HTERT RPE-1 (cell line): ENCODE results near the gene TH.
"Not testable (repeated sequence)": the region's sequence is repeated elsewhere in the genome, so short reads cannot be mapped to it uniquely, and the experiment has no call there.

Source experiments
- in situ Hi-C: fragments of 300-500 bp; cut with MboI; formaldehyde crosslinking; loops from 4 replicates; pipeline ENCODE4 v1.14.3; 2020; ENCODE audit warnings: low sequenced_read_pairs

The TH gene

GRCh38 chr11:2196970-2197770 is 25.6 kb upstream of the TH start:
- in situ Hi-C loops, result no loop called here

GRCh38 chr11:2195756-2196088 is 24.1 kb upstream of the TH start:
- in situ Hi-C loops, result no loop called here

DNA sequence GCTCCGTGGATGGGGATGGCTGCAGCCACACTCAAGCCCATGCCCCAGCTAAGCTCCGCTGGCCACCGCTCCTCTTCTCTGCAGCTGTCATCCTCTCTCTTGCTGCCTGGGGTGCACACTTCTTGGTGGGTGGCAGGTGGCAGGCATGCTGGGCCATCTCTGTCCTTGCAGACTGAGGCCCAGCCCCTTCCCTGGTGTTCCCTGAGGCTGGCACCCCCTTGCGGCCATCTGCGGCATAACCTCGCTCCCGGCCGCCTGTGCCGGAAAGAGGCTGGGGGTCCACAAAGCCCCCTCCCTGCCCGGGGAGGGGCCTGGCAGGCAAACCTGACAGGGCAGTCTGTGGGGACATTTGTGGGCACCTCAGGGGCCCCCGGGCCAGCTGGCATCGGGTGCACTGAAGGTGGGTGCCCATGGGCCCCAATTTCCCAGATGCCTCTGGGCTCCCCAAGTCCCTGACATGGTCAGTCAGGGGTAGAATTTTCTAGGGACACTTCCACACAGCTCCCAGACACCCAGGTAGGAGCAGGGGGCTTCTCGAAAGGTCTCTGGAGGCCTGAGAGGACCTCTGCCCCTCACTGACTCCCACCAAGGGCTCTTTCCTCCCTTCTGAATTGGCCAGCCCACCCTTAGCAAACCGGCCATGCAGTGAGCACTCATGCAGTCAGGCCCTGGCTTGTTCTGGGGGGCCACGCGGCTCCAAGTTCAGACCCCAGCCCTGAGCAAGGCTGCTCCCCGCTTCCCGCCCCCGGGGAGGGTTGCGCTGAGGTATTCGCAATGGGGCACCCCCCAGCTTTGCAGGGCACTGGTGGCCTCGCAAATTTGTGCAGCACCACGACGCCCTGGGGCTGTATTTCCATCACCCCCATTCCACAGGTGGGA is 23.5 kb upstream of the TH start:
- in situ Hi-C loops, result no loop called here

- in situ Hi-C loops, result not testable (repeated sequence)
These were observed 22.4 kb upstream of the TH start for GRCh38 chr11:2193888-2194595.

- in situ Hi-C loops, result no loop called here
These were observed 21.7 kb upstream of the TH start for GRCh38 chr11:2193099-2193887.

DNA sequence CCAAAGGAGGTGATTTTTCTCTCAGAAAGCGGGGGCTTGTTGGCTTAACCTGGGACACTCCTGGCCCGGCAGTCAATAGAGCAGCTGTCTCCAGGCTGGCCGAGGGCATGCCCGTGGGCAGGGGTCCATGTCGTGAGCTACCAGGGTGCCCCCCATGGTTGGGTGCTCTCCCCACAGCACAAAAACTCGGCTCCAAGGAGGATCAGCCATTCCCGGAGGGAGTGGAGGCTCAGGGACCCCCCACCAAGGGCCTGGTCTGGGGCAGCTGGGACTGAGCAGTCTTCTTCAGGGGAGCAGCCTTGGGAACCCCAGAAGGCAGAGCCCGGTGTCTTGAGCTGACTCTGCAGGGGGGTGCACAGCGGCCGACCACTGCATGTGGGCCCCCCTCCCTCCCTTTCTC is 20.8 kb upstream of the TH start:
- in situ Hi-C loops, result no loop called here

DNA sequence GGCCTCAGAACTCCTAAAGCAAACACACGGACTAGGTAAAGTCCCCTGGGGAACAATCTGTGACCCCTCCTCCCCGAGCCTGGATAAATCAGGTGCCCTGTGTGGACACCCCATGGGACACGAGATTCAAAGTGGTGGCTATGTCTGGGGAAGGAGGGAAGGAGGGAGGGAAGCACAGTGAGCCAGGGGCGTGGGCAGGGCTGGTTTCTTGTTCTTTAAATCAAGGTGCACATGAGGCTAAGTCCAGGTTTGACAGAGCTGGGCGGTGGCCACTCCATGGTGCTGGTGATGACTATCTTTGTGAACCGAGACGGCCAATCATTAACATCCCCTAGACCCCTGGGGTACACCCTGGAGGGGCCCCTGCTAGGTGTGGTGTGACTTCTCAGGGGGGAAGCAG is 20.3 kb upstream of the TH start:
- in situ Hi-C loops, result no loop called here

DNA sequence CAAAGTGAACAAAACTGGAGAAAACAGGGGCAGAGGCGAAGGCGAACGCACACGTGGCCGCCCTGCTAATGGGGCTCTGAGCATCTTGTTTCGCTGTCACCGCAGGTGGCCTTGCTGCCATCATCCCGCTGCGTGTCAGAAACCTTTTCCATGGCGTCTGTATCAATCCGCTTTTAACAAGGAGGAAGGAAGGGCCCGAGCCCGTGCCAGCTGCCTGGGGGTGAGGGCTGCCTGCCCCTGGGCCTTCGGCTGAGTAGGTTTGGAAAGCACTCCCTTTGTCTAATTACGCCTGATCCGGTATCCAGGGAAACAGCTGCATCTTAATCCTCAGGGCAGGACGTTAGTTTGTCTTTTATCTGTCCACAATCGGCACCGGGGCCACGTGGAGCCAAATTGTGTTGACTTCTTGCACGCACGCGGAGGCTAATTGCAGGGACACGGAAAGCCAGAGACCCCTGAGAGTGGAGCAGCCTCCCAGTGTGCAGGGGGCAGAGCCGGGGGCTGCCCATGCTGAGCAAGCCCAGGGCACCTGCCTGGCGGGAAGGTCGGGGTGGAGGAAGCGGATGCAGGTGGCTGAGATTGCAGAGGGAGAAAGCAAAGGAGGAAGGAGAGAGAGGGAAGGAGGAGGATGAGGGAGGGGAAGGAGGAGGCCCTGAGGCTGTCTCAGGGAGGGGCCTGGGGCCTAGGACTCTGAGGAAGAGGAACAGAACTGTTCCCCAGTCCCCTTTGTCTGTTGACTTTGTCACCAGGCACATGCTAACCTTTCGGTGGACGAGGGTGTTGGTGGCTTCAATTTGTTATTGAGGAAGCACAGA is 19.2 kb upstream of the TH start:
- in situ Hi-C loops, result no loop called here

- in situ Hi-C loops, result no loop called here
These were observed 18.5 kb upstream of the TH start for GRCh38 chr11:2189938-2190656.

GRCh38 chr11:2188745-2189144 is 17.1 kb upstream of the TH start:
- in situ Hi-C loops, result no loop called here

DNA sequence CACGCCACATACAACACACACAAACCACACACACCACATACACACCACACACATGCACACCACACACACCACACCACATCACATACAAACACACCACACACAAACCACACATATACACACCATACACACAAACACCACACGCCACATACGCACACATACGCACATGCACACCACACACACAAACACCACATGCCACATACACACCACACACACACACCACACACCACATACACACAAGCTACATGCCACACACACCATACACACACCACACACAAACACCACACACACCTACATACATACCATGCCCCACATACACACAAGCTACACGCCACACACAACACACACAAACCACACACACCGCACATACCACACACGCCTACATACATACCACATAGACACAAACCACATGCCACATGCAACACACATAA is 15.7 kb upstream of the TH start:
- in situ Hi-C loops, result no loop called here

GRCh38 chr11:2186669-2187279 is 15.2 kb upstream of the TH start:
- in situ Hi-C loops, result no loop called here

DNA sequence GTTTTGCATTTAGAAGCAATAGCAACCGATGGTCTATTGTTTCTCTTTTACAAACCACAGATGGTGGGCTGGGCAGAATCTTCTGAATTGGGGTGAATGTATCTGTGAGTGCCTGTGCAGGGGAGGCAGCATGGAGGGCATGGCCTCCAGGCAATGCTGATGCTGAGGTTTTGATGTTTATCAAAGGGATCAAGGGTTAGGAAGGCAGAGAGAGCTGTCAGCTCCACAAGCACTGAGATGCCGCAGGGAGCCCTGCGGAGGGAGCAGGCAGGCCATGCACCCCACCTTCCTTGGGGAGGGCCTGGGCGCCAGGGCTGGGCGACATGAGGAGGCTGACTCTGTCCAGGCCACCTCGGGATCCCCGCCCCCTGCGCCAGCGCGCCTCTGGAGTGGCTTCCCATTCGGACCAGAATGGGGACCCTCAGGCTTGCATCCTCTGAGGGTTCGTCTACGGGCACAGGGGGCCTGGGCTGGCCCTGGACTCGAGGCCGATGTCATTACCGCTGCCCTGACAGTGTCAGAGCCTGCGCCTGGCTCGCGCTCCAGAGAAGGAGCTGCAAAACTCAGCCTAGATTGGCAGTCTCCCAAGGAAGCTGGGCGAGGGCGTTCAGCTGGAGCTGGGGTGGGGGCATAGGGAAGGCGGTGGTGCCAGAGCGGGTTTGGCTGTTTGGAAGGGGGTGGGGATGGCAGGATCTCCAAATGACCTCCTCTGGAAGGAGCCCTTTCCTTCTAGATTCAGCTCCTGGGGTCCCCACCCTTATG is 13.9 kb upstream of the TH start:
- in situ Hi-C loops, result no loop called here

DNA sequence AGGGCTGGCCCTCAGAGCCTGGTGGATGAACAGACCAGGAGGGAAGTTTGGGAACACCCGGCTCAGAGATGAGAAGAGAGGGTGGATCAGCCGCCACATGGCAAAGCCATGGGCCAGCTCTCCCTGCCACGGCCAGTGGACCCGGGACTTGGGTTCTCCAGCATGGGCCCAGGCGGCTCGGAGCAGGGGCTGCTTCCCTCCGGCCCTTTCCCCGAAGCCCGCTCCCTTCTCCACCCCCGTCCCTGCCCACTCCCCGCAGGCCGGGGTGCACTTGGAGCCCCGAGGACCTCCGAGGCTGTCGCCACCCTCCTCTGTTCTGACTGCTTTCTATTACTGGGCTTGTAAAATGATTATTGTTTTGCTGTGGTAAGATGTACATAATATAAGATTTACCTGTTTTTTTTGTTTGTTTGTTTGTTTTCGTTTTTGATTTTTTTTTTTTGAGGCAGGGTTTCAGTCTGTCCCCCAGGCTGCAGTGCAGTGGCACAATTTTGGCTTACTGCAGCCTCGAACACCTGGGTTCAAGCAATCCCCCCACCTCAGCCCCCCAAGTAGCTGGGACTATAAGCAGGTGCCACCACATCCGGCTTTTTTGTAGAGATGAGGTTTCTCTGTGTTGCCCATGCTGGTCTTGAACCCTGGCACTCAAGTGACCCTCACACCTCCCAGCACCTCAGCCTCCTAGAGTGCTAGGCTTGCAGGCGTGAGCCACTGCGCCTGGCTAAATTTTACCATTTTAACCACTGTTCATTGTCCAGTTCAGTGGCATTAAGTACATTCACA is 11.3 kb upstream of the TH start:
- in situ Hi-C loops, result no loop called here

GRCh38 chr11:2182075-2182474 is 10.5 kb upstream of the TH start:
- in situ Hi-C loops, result no loop called here

DNA sequence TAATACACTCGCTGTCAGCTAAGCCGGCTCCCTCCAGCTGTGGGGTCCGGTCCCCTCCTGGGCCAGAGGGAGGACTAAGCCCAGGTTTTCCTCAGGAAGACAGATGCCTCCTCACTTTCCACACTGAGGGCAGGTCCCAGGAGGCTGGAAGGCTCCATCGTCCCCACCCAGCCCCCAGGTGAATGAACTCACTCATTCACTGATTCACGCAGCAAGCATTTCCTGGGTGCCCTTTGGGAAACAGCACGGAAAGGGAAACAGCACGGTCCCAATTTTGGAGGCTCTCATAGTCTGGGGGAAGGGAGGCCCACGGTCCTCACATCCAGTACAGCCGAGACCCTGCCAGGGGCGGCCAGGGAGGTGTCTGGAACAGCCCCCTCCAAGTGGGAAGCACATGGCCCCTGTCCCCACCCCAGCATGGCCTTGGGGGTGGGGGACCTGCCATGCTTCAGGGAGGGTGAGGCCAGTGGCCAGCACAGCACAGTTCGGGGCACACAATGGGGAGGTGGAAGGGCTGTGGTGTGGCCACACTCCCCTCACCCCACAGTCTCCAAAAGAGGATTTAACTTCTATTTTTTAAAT is 9.3 kb upstream of the TH start:
- in situ Hi-C loops, result no loop called here

GRCh38 chr11:2180347-2180746 is 8.7 kb upstream of the TH start:
- in situ Hi-C loops, result no loop called here
